Activated T-cell treated with anti-CD3 and anti-CD28 coated beads for 4 hours (primary cell): ENCODE measurements around the gene CYBA.
"Not testable (repeated sequence)": the region's sequence is repeated elsewhere in the genome, so short reads cannot be mapped to it uniquely, and the experiment has no call there.

ENCODE experiments used
- DNase-seq: peaks from one replicate; pipeline ENCODE4 v3.0.0-alpha.2; 2020

CYBA gene

DNA sequence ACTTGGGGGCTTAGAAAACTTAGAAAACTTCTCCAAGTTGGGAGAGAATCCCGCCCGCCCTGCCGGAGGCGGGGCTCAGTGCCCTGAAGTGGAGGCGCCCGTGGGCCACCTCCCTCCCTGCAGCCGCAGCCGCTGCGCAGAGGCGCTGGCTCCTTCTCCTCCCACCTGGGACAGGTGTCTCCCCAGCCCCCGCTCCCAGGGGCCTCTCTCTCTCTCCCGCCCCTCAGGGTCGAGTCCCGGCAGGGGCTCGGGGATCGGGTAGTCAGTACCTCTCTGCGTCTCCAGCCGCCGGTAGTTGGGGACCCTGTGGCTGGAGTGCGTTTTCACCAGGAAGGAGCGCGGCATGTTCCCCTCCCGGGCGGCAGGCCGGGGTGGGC, 35.2 kb upstream of the CYBA start:
- no peak for DNase-seq

GRCh38 chr16:88685156-88686061, 34.6 kb upstream of the CYBA start:
- peak; percentile 69 for DNase-seq

DNA sequence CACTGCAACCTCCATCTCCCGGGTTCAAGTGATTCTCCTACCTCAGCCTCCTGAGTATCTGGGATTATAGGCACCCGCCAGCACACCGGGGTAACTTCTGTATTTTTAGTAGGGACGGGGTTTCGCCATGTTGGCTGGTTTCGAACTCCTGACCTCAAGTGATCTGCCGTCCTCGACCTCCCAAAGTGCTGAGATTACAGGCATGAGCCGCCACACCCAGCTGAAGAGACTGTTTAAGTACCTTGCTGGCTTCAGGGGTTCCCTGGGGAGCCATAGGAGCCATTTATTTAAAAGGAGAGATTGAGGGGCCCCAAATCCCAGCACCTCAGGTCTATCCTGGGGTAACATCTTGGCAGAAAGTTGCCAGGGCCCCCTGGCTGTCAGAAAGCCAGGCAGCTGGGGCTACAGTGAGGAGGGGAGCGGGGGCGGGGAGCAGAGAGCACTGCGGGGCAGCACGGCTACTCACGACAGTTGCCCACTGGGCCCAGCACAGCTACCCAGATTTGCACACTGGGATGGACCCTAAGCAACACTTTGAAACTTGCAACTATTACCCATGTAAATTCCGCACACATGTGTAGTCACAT, 33.8 kb upstream of the CYBA start:
- DNase-seq = no peak

- DNase-seq = no peak
These were observed 31.0 kb upstream of the CYBA start for GRCh38 chr16:88681709-88682451.

DNA sequence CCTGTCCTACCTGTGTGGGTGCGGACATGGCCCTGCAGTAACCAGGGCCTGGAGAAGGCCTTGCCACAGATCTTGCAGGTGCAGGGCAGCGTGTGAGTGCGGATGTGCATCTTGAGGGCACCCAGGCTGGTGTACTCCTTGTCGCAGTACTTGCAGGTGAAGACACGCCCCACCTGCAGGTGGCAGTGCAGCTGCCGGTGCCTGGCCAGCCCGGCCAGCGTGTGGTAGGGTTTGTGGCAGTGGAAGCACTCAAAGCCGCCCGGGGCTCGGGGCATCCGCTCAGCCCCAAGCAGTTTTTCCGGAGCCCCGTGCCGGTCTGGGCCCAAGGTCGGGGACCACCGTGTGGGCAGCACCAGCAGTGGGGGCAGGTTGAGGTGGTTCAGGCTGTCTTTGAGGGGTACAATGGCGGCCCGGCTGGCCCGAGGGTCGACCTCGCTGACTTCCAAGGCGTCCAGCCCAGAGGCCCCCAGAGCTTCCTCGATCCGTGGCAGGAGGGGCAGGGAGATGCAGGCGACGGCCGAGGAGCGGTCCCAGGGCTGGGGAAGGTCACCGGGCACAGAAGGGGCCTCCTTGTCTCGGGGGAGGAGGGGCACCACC, 30.3 kb upstream of the CYBA start:
- no peak for DNase-seq

DNA sequence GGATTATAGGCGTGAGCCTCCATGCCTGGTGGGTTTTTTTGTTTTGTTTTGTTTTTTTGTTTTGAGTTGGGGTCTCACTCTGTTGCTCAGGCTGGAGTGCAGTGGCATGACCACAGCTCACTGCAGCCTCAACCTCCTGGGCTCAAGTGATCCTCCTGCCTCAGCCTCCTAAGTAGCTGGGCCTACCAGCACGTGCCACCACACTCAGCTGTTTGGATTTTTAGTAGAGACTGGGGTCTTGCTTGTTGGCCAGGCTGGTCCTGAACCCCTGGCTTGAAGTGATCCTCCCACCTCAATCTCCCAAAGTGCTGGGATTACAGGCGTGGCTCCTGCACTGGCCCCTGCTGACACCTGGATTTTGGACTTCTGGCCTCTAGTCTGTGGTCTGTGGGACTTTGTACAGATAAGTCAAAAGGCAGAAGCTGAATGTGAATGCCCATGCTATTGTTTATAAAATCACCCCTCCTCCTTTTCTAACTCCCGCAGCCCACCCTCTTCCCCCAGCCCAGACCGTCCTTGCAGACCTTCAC, 29.8 kb upstream of the CYBA start:
- no peak for DNase-seq

- no peak for DNase-seq
These were observed 27.5 kb upstream of the CYBA start for GRCh38 chr16:88678224-88678979.

GRCh38 chr16:88677721-88678120, 26.9 kb upstream of the CYBA start:
- DNase-seq = no peak

DNA sequence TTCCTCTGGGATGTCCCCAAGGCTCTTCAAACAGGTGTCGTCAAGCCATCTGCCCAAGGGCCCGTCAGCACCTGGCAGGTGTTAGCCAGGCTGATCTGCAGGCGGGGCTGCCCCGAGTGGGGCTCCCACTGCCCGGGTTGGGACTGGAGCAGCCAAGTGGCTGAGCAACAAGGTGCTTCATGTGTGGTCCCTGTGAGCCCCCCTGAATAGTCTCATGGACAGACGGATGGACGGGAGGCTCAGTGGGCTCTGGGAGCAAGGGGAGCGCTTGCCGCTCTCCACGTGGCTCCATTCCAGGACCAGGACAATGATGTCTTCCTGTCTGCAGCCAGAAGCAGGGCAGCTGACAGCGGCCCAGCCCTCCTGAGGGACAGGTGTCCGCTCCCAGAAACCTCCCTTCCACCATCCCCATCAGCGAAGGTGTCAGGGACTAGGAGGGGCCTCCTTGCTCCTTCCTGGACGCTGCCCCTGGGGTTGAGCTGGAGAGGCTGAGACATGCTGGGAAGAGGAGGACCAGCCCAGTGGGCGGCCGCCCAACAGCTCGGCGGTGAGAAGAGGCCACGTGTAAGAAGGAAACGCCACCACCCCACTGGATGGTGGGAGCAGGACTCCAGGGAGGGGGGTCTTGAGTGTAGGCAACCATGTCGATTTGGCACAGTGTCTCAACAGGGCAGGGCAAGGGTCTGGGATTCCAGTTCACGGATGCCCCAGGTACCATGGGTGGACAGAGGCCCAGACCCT, 25.8 kb upstream of the CYBA start:
- DNase-seq = no peak

DNA sequence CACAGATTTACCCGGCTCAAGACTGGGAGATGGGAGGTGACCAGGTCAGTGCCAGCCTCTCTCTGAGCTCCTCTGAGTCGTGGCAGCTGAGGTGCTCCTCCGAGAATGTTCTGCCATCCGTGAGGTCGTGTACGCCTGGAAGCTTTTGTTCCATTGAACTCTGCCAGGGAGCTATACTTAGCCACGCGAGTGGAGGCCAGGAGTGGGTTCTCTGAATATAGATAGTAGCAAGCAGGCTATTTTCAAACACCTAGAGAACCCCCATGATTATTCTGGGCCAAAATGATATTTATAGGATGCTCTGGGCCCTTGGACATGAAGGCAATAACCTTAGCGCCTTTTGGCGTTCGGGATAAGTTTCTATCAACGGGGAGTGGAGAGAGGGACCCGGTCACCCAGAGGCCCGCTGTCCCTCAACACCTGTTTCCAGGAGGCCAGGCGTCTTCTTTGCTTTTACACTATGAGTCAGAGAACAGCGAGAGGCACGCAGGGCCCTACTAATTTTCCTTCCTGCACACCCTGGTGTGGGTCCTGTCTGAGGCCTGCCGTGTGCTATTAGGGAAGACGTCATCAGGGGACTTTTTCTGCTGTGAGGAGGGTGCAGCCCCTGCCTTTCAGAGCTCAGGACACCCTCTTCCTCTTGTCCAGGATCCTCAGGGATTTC, 23.0 kb upstream of the CYBA start:
- DNase-seq = no peak

GRCh38 chr16:88672776-88673175, 21.9 kb upstream of the CYBA start:
- DNase-seq = no peak

DNA sequence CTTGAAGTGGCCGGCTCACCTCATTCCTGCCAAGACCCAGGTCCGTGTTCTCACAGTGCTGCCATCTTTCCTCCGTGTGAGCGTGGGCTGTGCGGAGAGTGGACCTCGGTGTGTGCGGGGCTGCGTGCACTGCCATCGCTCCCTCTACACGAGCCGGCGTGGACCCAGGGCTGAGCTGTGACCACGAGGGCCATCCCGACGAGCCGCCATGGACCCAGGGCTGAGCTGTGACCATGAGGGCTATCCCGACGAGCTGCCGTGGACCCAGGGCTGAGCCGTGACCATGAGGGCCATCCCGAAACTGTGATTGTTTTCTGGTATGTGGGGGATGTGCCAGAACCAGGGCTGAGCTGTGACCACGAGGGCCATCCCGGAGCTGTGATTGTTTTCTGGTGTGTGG, 21.0 kb upstream of the CYBA start:
- DNase-seq = no peak

DNA sequence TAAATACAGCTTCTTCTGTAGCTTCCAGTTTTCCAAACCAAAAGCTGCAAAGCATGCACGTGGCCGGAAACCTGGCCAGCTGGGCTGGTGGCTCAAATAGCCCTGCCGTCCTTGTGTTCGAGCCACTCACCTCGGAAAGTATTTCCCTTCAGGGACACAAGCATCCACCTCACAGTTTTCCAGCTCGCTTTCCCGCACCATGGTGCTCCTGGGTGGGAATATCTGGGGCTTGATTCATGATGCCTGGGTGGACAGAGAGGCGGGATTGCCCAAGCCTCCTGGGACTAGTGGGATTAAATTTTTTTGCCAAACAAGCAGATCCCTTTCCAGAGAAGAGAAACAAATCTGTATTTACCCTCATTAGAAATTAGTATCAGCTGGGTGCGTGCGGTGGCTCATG, 19.1 kb upstream of the CYBA start:
- DNase-seq = no peak

GRCh38 chr16:88669493-88669892, 18.6 kb upstream of the CYBA start:
- DNase-seq = not testable (repeated sequence)

- DNase-seq = no peak
These were observed 16.6 kb upstream of the CYBA start for GRCh38 chr16:88667461-88667860.

DNA sequence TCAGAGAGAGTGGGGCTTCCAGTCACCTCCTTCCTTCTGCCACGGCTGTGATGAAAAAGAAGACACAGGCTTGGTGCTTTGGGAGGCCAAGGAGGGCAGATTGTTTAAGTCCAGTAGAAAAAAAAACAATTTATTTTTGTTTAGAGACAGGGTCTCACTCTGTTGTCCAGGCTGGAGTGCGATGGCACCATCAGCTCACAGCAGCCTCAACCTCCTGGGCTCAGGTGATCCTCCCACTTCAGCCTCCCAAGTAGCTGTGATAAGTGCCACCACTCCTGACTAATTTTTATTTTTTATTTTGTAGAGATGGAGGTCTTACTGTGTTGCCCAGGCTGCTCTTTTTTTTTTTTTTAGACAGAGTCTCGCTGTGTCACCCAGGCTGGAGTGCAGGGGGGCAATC, 14.7 kb upstream of the CYBA start:
- DNase-seq = no peak

GRCh38 chr16:88665148-88665547, 14.3 kb upstream of the CYBA start:
- no peak for DNase-seq

- peak; percentile 90 for DNase-seq
These were observed 12.2 kb upstream of the CYBA start, which contains the start of gene MVD for GRCh38 chr16:88662843-88663606. Gene MVD (minus strand): TSS chr16:88663091. CDS start chr16:88663080, 11 bp downstream.

DNA sequence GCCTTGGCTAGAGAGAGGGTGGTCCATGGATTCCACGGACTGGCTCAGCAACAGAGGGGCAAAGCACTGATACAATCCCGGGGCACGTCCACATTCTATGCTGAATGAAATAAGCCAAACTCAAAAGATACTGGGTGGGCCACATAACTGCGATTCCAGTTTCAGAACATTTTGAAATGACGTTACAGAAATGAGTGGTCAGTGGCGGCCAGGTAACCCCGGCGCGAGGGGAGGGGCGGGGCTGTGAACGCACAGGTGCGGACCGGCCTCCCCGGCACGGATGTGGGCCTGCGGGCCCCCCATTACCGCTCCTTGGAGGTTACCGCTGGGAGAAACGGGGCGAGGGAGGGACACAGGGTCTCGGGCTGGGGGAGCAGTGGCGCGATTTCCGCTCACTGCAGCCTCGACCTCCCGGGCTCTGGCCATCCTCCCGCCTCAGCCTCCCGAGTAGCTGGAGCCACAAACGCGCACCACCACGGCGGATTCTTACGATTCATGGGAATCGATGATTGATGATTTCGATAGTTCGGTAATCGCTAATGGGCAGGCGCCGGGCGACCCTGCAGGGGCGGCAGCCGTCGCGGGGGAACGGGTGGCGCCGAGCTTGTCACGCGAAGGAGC, 11.5 kb upstream of the CYBA start:
- DNase-seq = no peak

DNA sequence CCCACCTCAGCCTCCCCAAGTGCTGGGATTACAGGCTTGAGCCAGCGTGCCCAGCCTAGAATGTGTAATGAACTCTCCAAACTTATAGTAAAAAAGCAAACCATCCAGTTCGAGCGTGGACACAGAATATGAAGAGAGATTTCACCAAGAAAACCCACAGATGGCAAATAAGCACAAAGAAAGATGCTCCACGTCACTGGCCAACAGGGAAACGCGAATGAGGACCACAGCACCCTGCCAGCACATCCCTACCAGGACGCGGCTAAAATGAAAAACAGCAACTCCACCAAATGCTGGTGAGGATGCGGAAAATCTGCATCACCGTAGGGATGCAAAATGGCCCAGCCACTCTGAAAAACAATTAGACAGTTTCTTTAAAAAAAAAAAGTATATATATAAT, 10.6 kb upstream of the CYBA start:
- DNase-seq = no peak
